ENCODE data around the gene C10orf90. TPM values are rescaled to one million over a fixed set of nuclear protein-coding genes. Genes with fewer than 3 reads are reported as not detected.

The C10orf90 gene
- total RNA-seq (2021) (0.59 TPM in 1 of 2 replicates, not detected in the other), Bru-seq, nascent RNA (percentile 18 among the genes with signal in this experiment), BruChase-seq, experiment 1, labeled RNA remaining after a 2-hour chase (percentile 9 among the genes with signal in this experiment), BruChase-seq, experiment 2, labeled RNA remaining after a 6-hour chase (percentile 17 among the genes with signal in this experiment)
- long read RNA-seq, partial matches to known transcripts: 0 of 2 reads
- long read RNA-seq, other reads (novel, unspliced or antisense): 2 of 2 reads

DNA sequence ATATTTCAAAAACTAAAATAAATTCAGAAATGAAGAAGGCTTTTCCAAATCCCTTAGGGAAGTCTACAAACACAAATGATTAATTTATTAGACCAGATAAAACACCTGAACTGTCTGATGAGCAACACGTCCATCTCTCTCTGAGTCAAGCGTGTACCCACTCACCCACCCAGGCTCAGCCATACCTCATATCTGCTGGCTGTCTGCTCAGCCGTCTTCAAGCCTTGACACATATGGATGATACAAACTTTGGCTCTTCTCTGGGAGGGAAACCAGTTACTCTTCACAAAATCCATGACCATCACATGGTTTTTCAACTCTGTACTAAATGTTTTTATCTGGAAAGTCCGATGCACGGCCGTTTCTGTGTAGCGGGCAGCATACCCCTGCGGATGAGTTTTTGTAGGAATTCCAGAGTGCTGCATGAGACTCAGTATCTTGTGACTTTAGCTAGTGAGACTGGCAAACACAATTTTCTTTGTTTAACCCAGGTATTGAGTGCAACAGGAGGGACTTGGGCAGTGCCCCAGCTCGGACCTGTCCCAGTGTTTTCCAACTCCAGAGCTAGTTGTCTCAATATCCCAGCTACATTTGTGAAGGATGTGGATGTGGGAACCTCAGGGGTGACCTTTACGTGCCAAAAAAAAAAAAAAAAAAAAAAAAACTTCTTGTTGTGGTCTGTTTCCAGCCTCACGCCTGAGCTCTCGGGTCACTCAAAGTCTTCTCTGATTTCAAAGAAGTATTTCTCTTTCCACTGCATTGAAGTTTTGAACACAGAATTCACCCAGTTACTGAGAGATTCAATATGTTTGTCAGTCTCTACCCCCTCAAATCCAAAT, at the start of gene C10orf90:
Gene C10orf90 (minus strand): TSS at position 638 of the 839 bp plus-strand sequence. CDS start 213 bp downstream, at position 425.
- H3K27me3 ChIP-seq (ENCODE audit: insufficient read depth, low read depth): no peaks in the 10 kb centered on the region; the same call in 1 of the 2 replicates

DNA sequence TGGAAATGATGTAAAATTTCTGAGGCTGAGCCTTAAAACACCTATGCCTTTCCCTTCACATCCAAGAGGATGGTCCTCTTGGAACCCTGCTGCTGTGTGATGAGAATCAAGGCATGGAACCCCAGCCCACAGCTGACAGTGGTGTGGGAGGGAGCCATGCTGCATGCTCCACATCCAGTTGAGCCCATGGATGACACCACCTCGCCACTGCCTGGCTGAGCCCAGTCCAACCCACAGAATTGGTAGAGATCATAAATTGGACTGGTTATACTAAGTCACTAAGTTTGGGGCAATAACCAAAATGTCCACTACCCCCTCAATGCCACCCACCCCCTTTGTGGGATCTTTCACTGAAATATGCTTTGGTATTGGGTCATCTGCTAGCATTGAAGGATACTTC, 45.9 kb upstream of the C10orf90 start:
- Histone ChIP-seq H3K27me3 (ENCODE audit: insufficient read depth, low read depth) (peaks cover 58% of the 10 kb centered on the region), H4K20me1 (ENCODE audit: insufficient read depth) (no peaks in the 10 kb centered on the region), H3K9me3 (ENCODE audit: insufficient read depth, low read depth) (no peaks in the 10 kb centered on the region), H3K4me2 (no peak overlapping the region), H3K36me3 (ENCODE audit: low read depth) (no peaks in the 10 kb centered on the region), H3F3A (ENCODE audit: insufficient read depth, low read depth) (no peaks in the 10 kb centered on the region), H3K27ac (no peak overlapping the region), H3K4me3 (no peak overlapping the region), H3K9me2 (ENCODE audit: insufficient read depth) (no peaks in the 10 kb centered on the region), H2AFZ (no peak overlapping the region), H3K79me2 (ENCODE audit: low read depth) (no peaks in the 10 kb centered on the region), H3K4me1 (replicated peaks; ENCODE audit: insufficient read depth) (no peaks in the 10 kb centered on the region)
- intact Hi-C loops (cut with micrococcal nuclease; ENCODE audit: unreplicated experiment): no loop called here
- ChIA-PET CTCF (no interaction called here), POLR2A (ENCODE audit: unreplicated experiment) (no interaction called here)
- DNase-seq: no peak
- no peak for TF ChIP-seq EZH2 (IDR thresholded peaks at IDR 0.05; ENCODE audit: low read depth)
- TF ChIP-seq CTCF (conservative IDR thresholded peaks at IDR 0.05): no peak
- no TSS peak for BruUV-seq (replicated peaks)

More for the DNA sequence above, at the start of gene C10orf90:
- Histone ChIP-seq H4K20me1 (ENCODE audit: insufficient read depth) (no peaks in the 10 kb centered on the region), H3K4me3 (no peak within 1 kb of the TSS), H3K9me3 (ENCODE audit: insufficient read depth, low read depth) (no peaks in the 10 kb centered on the region), H3K9me2 (ENCODE audit: insufficient read depth) (no peaks in the 10 kb centered on the region), H3K27ac (no peak within 1 kb of the TSS), H2AFZ (no peak within 1 kb of the TSS), H3K79me2 (ENCODE audit: low read depth) (no peaks in the 10 kb centered on the region), H3K36me3 (ENCODE audit: low read depth) (no peaks in the 10 kb centered on the region), H3K4me2 (no peak within 1 kb of the TSS), H3K4me1 (replicated peaks; ENCODE audit: insufficient read depth) (no peaks in the 10 kb centered on the region), H3F3A (ENCODE audit: insufficient read depth, low read depth) (no peaks in the 10 kb centered on the region)
- BruUV-seq (replicated peaks): no TSS peak
- TF ChIP-seq EZH2 (IDR thresholded peaks at IDR 0.05; ENCODE audit: low read depth) (no peak), CTCF (conservative IDR thresholded peaks at IDR 0.05) (no peak)
- DNase-seq: no peak
- ChIA-PET POLR2A (ENCODE audit: unreplicated experiment) (no interaction called here), CTCF (no interaction called here)
- intact Hi-C loops (cut with micrococcal nuclease; ENCODE audit: unreplicated experiment): no loop called here

DNA sequence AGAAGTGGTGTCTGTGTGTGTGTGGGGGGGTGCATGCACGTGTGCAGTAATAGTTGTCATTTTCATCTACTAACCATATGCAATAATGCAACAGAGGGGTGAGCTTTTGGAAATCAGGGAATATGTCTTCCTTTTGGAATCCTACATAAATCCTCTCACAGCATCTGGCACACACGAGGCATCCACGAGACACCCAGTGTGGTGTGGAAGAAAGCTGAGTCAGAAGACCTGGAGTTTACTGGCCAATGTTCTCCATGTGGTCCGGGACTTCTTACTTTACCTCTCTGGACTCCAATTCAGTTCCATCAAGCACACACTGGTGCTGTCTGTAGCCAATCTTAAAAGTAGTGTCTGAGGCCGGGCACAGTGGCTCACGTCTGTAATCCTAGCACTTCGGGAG, 43.1 kb upstream of the C10orf90 start:
- H3K9me3 ChIP-seq (ENCODE audit: insufficient read depth, low read depth): no peaks in the 10 kb centered on the region
- no peaks in the 10 kb centered on the region for H3K4me1 ChIP-seq (replicated peaks; ENCODE audit: insufficient read depth)
- intact Hi-C loops (cut with micrococcal nuclease; ENCODE audit: unreplicated experiment): no loop called here
- H3K27me3 ChIP-seq (ENCODE audit: insufficient read depth, low read depth): peaks cover 34% of the 10 kb centered on the region
- BruUV-seq (replicated peaks): no TSS peak
- no peaks in the 10 kb centered on the region for H3K9me2 ChIP-seq (ENCODE audit: insufficient read depth)
- no peak overlapping the region for H3K4me3 ChIP-seq
- H3K79me2 ChIP-seq (ENCODE audit: low read depth): no peaks in the 10 kb centered on the region
- no peaks in the 10 kb centered on the region for H3K36me3 ChIP-seq (ENCODE audit: low read depth)
- H3F3A ChIP-seq (ENCODE audit: insufficient read depth, low read depth): no peaks in the 10 kb centered on the region
- H3K27ac ChIP-seq: no peak overlapping the region
- H3K4me2 ChIP-seq: no peak overlapping the region
- DNase-seq: no peak
- H2AFZ ChIP-seq: no peak overlapping the region
- H4K20me1 ChIP-seq (ENCODE audit: insufficient read depth): no peaks in the 10 kb centered on the region
- ChIA-PET POLR2A (ENCODE audit: unreplicated experiment) (no interaction called here), CTCF (no interaction called here)
- TF ChIP-seq CTCF (conservative IDR thresholded peaks at IDR 0.05) (no peak), EZH2 (IDR thresholded peaks at IDR 0.05; ENCODE audit: low read depth) (no peak)

All from PC-9 (cell line).